ENCODE results near the gene EPB41L2.
"Not testable (repeated sequence)": the region's sequence is repeated elsewhere in the genome, so short reads cannot be mapped to it uniquely, and the experiment has no call there.

The EPB41L2 gene

GRCh38 chr6:130829333-130829910, 233.6 kb downstream of the EPB41L2 start:
- DNase-seq, result no peak

- DNase-seq, result no peak
These were observed 235.5 kb downstream of the EPB41L2 start, which contains the start of gene SMLR1 for GRCh38 chr6:130827247-130828149. Gene SMLR1, plus strand, starts transcription at chr6:130827406. Its CDS starts 8 bp downstream, at chr6:130827414.

GRCh38 chr6:130826442-130827246, 236.4 kb downstream of the EPB41L2 start:
- DNase-seq, result no peak

GRCh38 chr6:130825772-130826441, 237.1 kb downstream of the EPB41L2 start:
- DNase-seq, result no peak

GRCh38 chr6:130824978-130825694, 237.9 kb downstream of the EPB41L2 start:
- DNase-seq, result no peak

- DNase-seq, result no peak
These were observed 240.3 kb downstream of the EPB41L2 start for GRCh38 chr6:130822736-130823135.

- DNase-seq, result no peak
These were observed 247.6 kb downstream of the EPB41L2 start for GRCh38 chr6:130815200-130816071.

- DNase-seq, result no peak
These were observed 248.5 kb downstream of the EPB41L2 start for GRCh38 chr6:130814506-130814905.

- DNase-seq, result no peak
These were observed 251.1 kb downstream of the EPB41L2 start for GRCh38 chr6:130811932-130812331.

GRCh38 chr6:130810307-130811030, 252.6 kb downstream of the EPB41L2 start:
- no peak for DNase-seq

- DNase-seq, result not testable (repeated sequence)
These were observed 261.7 kb downstream of the EPB41L2 start for GRCh38 chr6:130801368-130801767.

- DNase-seq, result no peak
These were observed 266.0 kb downstream of the EPB41L2 start for GRCh38 chr6:130797061-130797460.

GRCh38 chr6:130796313-130796905, 266.6 kb downstream of the EPB41L2 start:
- DNase-seq, result no peak

GRCh38 chr6:130794738-130795137, 268.3 kb downstream of the EPB41L2 start:
- DNase-seq, result no peak

GRCh38 chr6:130794010-130794697, 268.9 kb downstream of the EPB41L2 start:
- no peak for DNase-seq

Data from GF-D8 (cell line).